Esophagus muscularis mucosa (tissue), 4 donors: ENCODE results near the gene KCMF1. TPM values are rescaled to one million over a fixed set of nuclear protein-coding genes. Genes with fewer than 3 reads are reported as not detected.

ENCODE experiments used
- DNase-seq: peaks from one replicate; pipeline ENCODE4 v3.0.0-alpha.2; 2017; ENCODE audit errors: extremely low spot score
- H3K27ac ChIP-seq, 4 donors: fragments of 200-600 bp; sonication (generic); replicated peaks in 1 of 4; 1 replicate in 3 of 4; 2 replicates in 1 of 4; pipeline ENCODE4 v1.5.1; 2016 to 2019; ENCODE audit warnings: mild to moderate bottlenecking in 1 of 4
- H3K27me3 ChIP-seq, 4 donors: fragments of 200-600 bp; sonication (generic); one replicate each; pipeline versions ENCODE4 v1.5.1 to v1.6.0; 2016 to 2019
- H3K36me3 ChIP-seq, 4 donors: fragments of 200-600 bp; sonication (generic); one replicate each; pipeline ENCODE4 v1.5.1; 2016 to 2019
- H3K4me1 ChIP-seq, 4 donors: fragments of 200-600 bp; sonication (generic); one replicate each; pipeline ENCODE4 v1.5.1; 2016 to 2019
- H3K4me3 ChIP-seq, 4 donors: fragments of 200-600 bp; sonication (generic); 1 replicate in 2 of 4; 2 replicates in 2 of 4; pipeline ENCODE4 v1.5.1; 2016 to 2019; ENCODE audit warnings: mild to moderate bottlenecking in 4 of 4, moderate library complexity in 1 of 4
- H3K9me3 ChIP-seq, 4 donors: fragments of 200-600 bp; sonication (generic); 1 replicate in 3 of 4; 2 replicates in 1 of 4; pipeline ENCODE4 v1.5.1; 2016 to 2019
- EP300 ChIP-seq: sonication (generic); formaldehyde crosslinking; IDR thresholded peaks from one replicate; pipeline ENCODE4 v1.6.1; 2017; ENCODE audit warnings: antibody characterized with exemption
- POLR2A ChIP-seq: fragments of 450-650 bp; IDR thresholded peaks from one replicate; pipeline ENCODE4 v1.6.1; 2017; ENCODE audit warnings: antibody characterized with exemption, moderate library complexity, mild to moderate bottlenecking, low read depth
- POLR2AphosphoS5 ChIP-seq, 2 donors: sonication (generic); formaldehyde crosslinking; IDR thresholded peaks; one replicate each; pipeline ENCODE4 v1.6.1; 2017; ENCODE audit warnings: antibody characterized with exemption in 2 of 2
- whole genome bisulfite sequencing: methylation state at CpG from one replicate; pipeline ENCODE4 v1.1.5; 2018; 5-methylcytosine and 5-hydroxymethylcytosine counted together
- intact Hi-C: fragments of 100-400 bp; cut with DNase I; formaldehyde crosslinking; loops from one replicate; pipeline ENCODE4 v1.15.1; 2023
- total RNA-seq, 4 donors: library from RNA; depleted of rRNA; stranded (reverse); fragments of >200 nt; gene quantifications; one replicate each; pipeline versions ENCODE4 v1.1.0 to v1.2.1, GENCODE V29; 2016
- TF ChIP-seq, protein P1 (sequence below), 3 experiments: fragments of 200-600 bp in 2 of 3; fragments of 450-650 bp in 1 of 3; sonication (generic) in 2 of 3; IDR thresholded peaks; one replicate each; pipeline ENCODE4 v1.5.1; 2017 to 2019; ENCODE audit warnings: antibody characterized with exemption in 3 of 3, mild to moderate bottlenecking in 2 of 3, moderate library complexity in 1 of 3

Gene KCMF1
- total RNA-seq, 4 donors from 2014 or later = 48.0 to 73.1 (median 65.4) TPM

DNA sequence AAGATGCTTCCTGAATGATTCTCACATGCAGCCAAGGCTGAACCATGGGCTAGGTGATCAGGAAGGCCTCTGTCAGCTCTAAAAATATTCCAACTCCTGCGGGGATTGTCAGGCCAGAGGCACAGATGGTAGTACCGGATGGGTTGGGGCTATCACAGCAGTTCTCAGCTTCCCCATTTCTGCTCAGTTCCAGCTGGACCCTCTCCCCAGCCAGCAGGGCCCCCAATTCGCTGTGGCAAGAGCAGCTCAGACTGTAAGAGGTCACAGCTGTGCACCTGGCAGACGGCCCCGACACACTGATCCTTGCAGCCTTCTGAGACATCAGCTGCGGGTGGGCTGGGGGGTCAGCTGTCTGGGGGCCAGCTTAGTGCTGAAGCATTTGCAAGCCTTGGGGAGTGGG lies 118.6 kb downstream of the KCMF1 start:
- peaks cover 0 to 8% (median 0%) of the 10 kb centered on the region in 4 donors for H3K27me3 ChIP-seq
- no peak overlapping the region for H3K4me3 ChIP-seq
- H3K36me3 ChIP-seq = no peaks in the 10 kb centered on the region
- no peak for TF ChIP-seq POLR2AphosphoS5 (IDR thresholded peaks at IDR 0.05)
- TF ChIP-seq EP300 = no peak
- TF ChIP-seq, protein P1, sequence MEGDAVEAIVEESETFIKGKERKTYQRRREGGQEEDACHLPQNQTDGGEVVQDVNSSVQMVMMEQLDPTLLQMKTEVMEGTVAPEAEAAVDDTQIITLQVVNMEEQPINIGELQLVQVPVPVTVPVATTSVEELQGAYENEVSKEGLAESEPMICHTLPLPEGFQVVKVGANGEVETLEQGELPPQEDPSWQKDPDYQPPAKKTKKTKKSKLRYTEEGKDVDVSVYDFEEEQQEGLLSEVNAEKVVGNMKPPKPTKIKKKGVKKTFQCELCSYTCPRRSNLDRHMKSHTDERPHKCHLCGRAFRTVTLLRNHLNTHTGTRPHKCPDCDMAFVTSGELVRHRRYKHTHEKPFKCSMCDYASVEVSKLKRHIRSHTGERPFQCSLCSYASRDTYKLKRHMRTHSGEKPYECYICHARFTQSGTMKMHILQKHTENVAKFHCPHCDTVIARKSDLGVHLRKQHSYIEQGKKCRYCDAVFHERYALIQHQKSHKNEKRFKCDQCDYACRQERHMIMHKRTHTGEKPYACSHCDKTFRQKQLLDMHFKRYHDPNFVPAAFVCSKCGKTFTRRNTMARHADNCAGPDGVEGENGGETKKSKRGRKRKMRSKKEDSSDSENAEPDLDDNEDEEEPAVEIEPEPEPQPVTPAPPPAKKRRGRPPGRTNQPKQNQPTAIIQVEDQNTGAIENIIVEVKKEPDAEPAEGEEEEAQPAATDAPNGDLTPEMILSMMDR (IDR thresholded peaks at IDR 0.05) = no peak
- TF ChIP-seq POLR2A = no peak
- H3K9me3 ChIP-seq = no peaks in the 10 kb centered on the region
- no peaks in the 10 kb centered on the region for H3K4me1 ChIP-seq
- no peak for DNase-seq
- intact Hi-C loops = no loop called here
- WGBS = 41% methylated on average over 6 of the region's 6 CpGs
- H3K27ac ChIP-seq = no peak overlapping the region

DNA sequence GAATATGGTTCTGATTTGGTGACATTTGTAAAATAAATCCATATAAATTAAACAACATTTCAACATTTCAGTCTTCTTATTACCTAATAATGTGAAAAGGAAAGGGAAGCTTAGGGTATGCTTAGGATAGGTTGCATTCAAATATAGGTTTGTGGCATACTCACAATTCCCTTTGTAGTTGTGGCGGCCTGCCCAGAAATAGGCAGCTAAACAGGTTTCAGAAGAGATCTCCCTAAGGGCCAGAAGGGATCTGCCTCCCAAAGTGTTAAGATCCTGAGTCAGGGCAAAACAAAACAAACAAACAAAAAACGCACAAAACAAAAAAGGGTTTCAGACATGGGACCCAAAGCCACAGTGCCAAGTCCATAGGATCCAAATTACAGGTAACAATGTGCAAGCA lies 120.9 kb downstream of the KCMF1 start:
- DNase-seq = no peak
- TF ChIP-seq, protein P1 (IDR thresholded peaks at IDR 0.05) = no peak
- TF ChIP-seq POLR2AphosphoS5 (IDR thresholded peaks at IDR 0.05) (no peak), POLR2A (no peak), EP300 (no peak)
- no peaks in the 10 kb centered on the region for H3K4me1 ChIP-seq
- no peaks in the 10 kb centered on the region for H3K36me3 ChIP-seq
- WGBS = 87% methylated on average over 2 of the region's 2 CpGs
- no peak overlapping the region for H3K27ac ChIP-seq
- no peak overlapping the region for H3K4me3 ChIP-seq
- H3K27me3 ChIP-seq = peaks cover 0 to 8% (median 0%) of the 10 kb centered on the region in 4 donors
- H3K9me3 ChIP-seq = no peaks in the 10 kb centered on the region
- intact Hi-C loops = no loop called here

DNA sequence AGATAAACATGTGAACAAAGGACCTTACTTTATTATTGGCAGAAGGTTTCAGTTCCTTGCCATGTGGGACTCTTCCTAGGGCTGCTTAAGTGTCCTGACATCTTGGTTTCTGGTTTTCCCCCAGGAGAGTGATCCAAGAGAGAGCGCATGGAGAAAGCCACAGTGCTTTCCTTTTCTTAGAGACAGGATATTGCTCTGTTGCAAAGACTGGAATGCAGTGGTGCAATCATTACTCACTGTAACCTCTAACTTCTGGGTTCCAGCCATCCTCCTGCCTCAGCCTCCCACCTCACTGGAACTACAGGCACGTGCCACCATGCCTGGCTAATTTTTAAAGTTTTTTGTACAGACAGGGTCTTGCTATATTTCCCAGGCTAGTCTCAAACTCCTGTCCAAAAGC lies 124.1 kb downstream of the KCMF1 start:
- Histone ChIP-seq H3K9me3 (no peaks in the 10 kb centered on the region), H3K27ac (no peak overlapping the region), H3K4me3 (no peak overlapping the region), H3K4me1 (no peaks in the 10 kb centered on the region), H3K27me3 (peaks cover 0 to 2% (median 0%) of the 10 kb centered on the region in 4 donors), H3K36me3 (no peaks in the 10 kb centered on the region)
- TF ChIP-seq, protein P1 (IDR thresholded peaks at IDR 0.05) = no peak
- no peak for TF ChIP-seq POLR2A
- no peak for TF ChIP-seq POLR2AphosphoS5 (IDR thresholded peaks at IDR 0.05)
- no peak for TF ChIP-seq EP300
- DNase-seq = no peak
- WGBS = 59% methylated on average over 2 of the region's 2 CpGs
- intact Hi-C loops = no loop called here

DNA sequence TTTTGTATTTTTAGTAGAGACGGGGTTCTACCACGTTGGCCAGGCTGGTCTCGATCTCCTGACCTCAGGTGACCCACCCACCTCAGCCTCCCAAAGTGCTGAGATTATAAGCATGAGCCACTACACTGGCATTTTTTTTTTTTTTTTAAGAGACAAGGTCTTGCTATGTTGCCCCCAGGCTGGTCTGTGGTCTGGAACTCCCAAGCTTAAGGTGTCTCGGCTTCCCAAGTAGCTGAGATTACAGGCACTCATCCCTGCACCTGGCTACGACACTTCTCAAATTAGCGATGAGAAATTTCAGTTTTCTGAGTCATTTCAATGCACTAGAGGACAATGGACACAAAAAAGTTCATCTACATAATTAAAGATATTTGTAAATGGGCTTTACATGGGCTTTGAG lies 125.7 kb downstream of the KCMF1 start:
- no peak for TF ChIP-seq EP300
- no peak for TF ChIP-seq POLR2AphosphoS5 (IDR thresholded peaks at IDR 0.05)
- TF ChIP-seq POLR2A = no peak
- TF ChIP-seq, protein P1 (IDR thresholded peaks at IDR 0.05) = no peak
- H3K9me3 ChIP-seq = no peaks in the 10 kb centered on the region
- H3K27me3 ChIP-seq = no peaks in the 10 kb centered on the region
- H3K27ac ChIP-seq = no peak overlapping the region
- 93% methylated on average over 6 of the region's 6 CpGs for WGBS
- intact Hi-C loops = no loop called here
- no peaks in the 10 kb centered on the region for H3K4me1 ChIP-seq
- no peak for DNase-seq
- H3K36me3 ChIP-seq = no peaks in the 10 kb centered on the region
- no peak overlapping the region for H3K4me3 ChIP-seq

DNA sequence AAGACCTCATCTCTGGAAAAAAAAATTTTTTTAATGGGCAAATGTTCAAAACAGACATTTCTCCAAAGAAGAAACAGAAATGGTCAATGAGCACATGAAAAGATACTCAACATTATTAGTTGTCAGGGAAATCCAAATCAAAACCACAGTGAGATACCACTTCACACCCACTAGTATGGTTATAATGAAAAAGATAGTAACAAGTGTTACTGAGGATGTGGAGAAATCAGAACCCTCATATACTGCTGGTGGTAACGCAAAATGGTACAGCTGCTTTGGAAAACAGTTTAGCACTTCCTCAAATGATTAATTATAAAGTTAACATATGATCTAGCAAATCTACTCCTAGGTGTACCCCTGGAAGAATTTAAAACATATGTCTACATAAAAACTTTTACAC lies 133.3 kb downstream of the KCMF1 start:
- Histone ChIP-seq H3K9me3 (no peaks in the 10 kb centered on the region), H3K27me3 (no peaks in the 10 kb centered on the region), H3K4me3 (no peak overlapping the region), H3K27ac (no peak overlapping the region), H3K36me3 (no peaks in the 10 kb centered on the region), H3K4me1 (no peaks in the 10 kb centered on the region)
- TF ChIP-seq, protein P1 (IDR thresholded peaks at IDR 0.05) = no peak
- TF ChIP-seq POLR2AphosphoS5 (IDR thresholded peaks at IDR 0.05) (no peak), EP300 (no peak)
- intact Hi-C loops = no loop called here
- no peak for DNase-seq
- 87% methylated on average over 1 of the region's 1 CpG for WGBS
